Measurements from ENCODE around the gene NEAT1.

Gene NEAT1

GRCh38 chr11:65422633-65423515 is at the start of gene NEAT1:
Gene NEAT1 (plus strand): TSS chr11:65422798.
- peak; percentile 24 for DNase-seq

GRCh38 chr11:65373839-65374580 is 48.6 kb upstream of the NEAT1 start:
- DNase-seq: no peak

- DNase-seq: no peak
These were observed 47.6 kb upstream of the NEAT1 start for GRCh38 chr11:65375012-65375411.

GRCh38 chr11:65376138-65376713 is 46.4 kb upstream of the NEAT1 start:
- DNase-seq: no peak

GRCh38 chr11:65377036-65377435 is 45.6 kb upstream of the NEAT1 start:
- DNase-seq: no peak

- DNase-seq: no peak
These were observed 44.8 kb upstream of the NEAT1 start for GRCh38 chr11:65377777-65378176.

GRCh38 chr11:65378208-65378927 is 44.2 kb upstream of the NEAT1 start:
- DNase-seq: peak; percentile 40

GRCh38 chr11:65378928-65379638 is 43.5 kb upstream of the NEAT1 start:
- no peak for DNase-seq

- no peak for DNase-seq
These were observed 42.7 kb upstream of the NEAT1 start for GRCh38 chr11:65379698-65380459.

GRCh38 chr11:65380460-65381119 is 42.0 kb upstream of the NEAT1 start:
- no peak for DNase-seq

- no peak for DNase-seq
These were observed 40.9 kb upstream of the NEAT1 start for GRCh38 chr11:65381716-65382032.

- DNase-seq: peak; percentile 43
These were observed 40.4 kb upstream of the NEAT1 start, which contains the start of gene SLC25A45 for GRCh38 chr11:65382033-65382803. Gene SLC25A45 (minus strand): TSS chr11:65382646. CDS start chr11:65381951, 695 bp downstream.

GRCh38 chr11:65382804-65383368 is 39.7 kb upstream of the NEAT1 start:
- DNase-seq: no peak

- DNase-seq: no peak
These were observed 38.8 kb upstream of the NEAT1 start for GRCh38 chr11:65383778-65384177.

- no peak for DNase-seq
These were observed 38.2 kb upstream of the NEAT1 start for GRCh38 chr11:65384301-65384889.

- DNase-seq: no peak
These were observed 36.1 kb upstream of the NEAT1 start, which contains the start of gene FRMD8 for GRCh38 chr11:65386307-65387140. Gene FRMD8 (plus strand): TSS chr11:65386637. CDS start chr11:65387037, 400 bp downstream.

- no peak for DNase-seq
These were observed 33.9 kb upstream of the NEAT1 start for GRCh38 chr11:65388731-65389130.

GRCh38 chr11:65389294-65389980 is 33.2 kb upstream of the NEAT1 start:
- DNase-seq: no peak
